ENCODE results near the gene FASN. TPM values are rescaled to one million over a fixed set of nuclear protein-coding genes. Genes with fewer than 3 reads are reported as not detected.

The FASN gene
- total RNA-seq, 6 experiments from 2014 or later: 108 to 138 (median 112) TPM

- Mint-ChIP-seq H3K27ac (no peak overlapping the region; the same call in 1 of the 2 replicates), H3K4me1 (ENCODE audit: low read depth) (no peaks in the 10 kb centered on the region), H3K4me3 (peak overlapping the region; percentile 78), H3K27me3 (ENCODE audit: insufficient read depth) (no peaks in the 10 kb centered on the region), H3K36me3 (ENCODE audit: low read depth) (no peaks in the 10 kb centered on the region), H3K9me3 (no peaks in the 10 kb centered on the region)
- DNase-seq: no peak
- no peak for TF ChIP-seq CTCF (IDR thresholded peaks at IDR 0.05)
Observed at GRCh38 chr17:82095777-82096708, 2.0 kb downstream of the FASN start.

GRCh38 chr17:82094931-82095776 is 2.9 kb downstream of the FASN start:
- no peak for DNase-seq
- Mint-ChIP-seq H3K27ac (no peak overlapping the region), H3K9me3 (no peaks in the 10 kb centered on the region), H3K4me3 (no peak overlapping the region), H3K36me3 (ENCODE audit: low read depth) (no peaks in the 10 kb centered on the region), H3K4me1 (ENCODE audit: low read depth) (no peaks in the 10 kb centered on the region), H3K27me3 (ENCODE audit: insufficient read depth) (no peaks in the 10 kb centered on the region)
- TF ChIP-seq CTCF (IDR thresholded peaks at IDR 0.05): no peak

- no peak overlapping the region for H3K27ac Mint-ChIP-seq
- no peaks in the 10 kb centered on the region for H3K27me3 Mint-ChIP-seq (ENCODE audit: insufficient read depth)
- no peak overlapping the region for H3K4me3 Mint-ChIP-seq
- H3K9me3 Mint-ChIP-seq: no peaks in the 10 kb centered on the region
- DNase-seq: no peak
- TF ChIP-seq CTCF (IDR thresholded peaks at IDR 0.05): no peak
- H3K36me3 Mint-ChIP-seq (ENCODE audit: low read depth): no peaks in the 10 kb centered on the region
- no peaks in the 10 kb centered on the region for H3K4me1 Mint-ChIP-seq (ENCODE audit: low read depth)
Observed at GRCh38 chr17:82092995-82093751, 4.9 kb downstream of the FASN start.

GRCh38 chr17:82092628-82092994 is 5.4 kb downstream of the FASN start:
- DNase-seq: no peak
- Mint-ChIP-seq H3K9me3 (no peaks in the 10 kb centered on the region), H3K4me3 (no peak overlapping the region), H3K27me3 (ENCODE audit: insufficient read depth) (no peaks in the 10 kb centered on the region), H3K4me1 (ENCODE audit: low read depth) (no peaks in the 10 kb centered on the region), H3K27ac (no peak overlapping the region), H3K36me3 (ENCODE audit: low read depth) (no peaks in the 10 kb centered on the region)
- no peak for TF ChIP-seq CTCF (IDR thresholded peaks at IDR 0.05)

GRCh38 chr17:82092094-82092586 is 5.9 kb downstream of the FASN start:
- H3K4me3 Mint-ChIP-seq: no peak overlapping the region
- TF ChIP-seq CTCF (IDR thresholded peaks at IDR 0.05): no peak
- H3K27me3 Mint-ChIP-seq (ENCODE audit: insufficient read depth): no peaks in the 10 kb centered on the region
- DNase-seq: no peak
- H3K4me1 Mint-ChIP-seq (ENCODE audit: low read depth): no peaks in the 10 kb centered on the region
- no peak overlapping the region for H3K27ac Mint-ChIP-seq
- no peaks in the 10 kb centered on the region for H3K9me3 Mint-ChIP-seq
- H3K36me3 Mint-ChIP-seq (ENCODE audit: low read depth): no peaks in the 10 kb centered on the region

Data from HFFc6 (cell line).